K562 (cell line): Measurements from ENCODE around the gene NEK1.

Experiments
- CHD2 ChIP-seq: IDR thresholded peaks from 2 replicates; pipeline ENCODE4 v1.6.1; 2011; ENCODE audit warnings: low read depth, low read length
- EP300 ChIP-seq: IDR thresholded peaks from 2 replicates; pipeline ENCODE4 v1.6.1; 2012; ENCODE audit warnings: low read length, improper control_type of control experiment
- FOS ChIP-seq: IDR thresholded peaks from 3 replicates; pipeline ENCODE4 v1.6.1; 2011; ENCODE audit not compliant: insufficient read length; ENCODE audit errors: extremely low read depth
- GATA2 ChIP-seq: sonication (generic); formaldehyde crosslinking; IDR thresholded peaks from 2 replicates; pipeline ENCODE4 v1.4.0; 2020; ENCODE audit warnings: mild to moderate bottlenecking, missing genetic modification reagents
- MEF2A ChIP-seq: IDR thresholded peaks from 2 replicates; pipeline ENCODE4 v1.6.1; 2011; ENCODE audit warnings: low read depth, mild to moderate bottlenecking, low read length, moderate library complexity; ENCODE audit not compliant: control insufficient read depth
- POLR2A ChIP-seq: fragments of 450-650 bp; conservative IDR thresholded peaks from 2 replicates; pipeline ENCODE4 v1.6.1; 2016
- POLR2AphosphoS5 ChIP-seq: IDR thresholded peaks from 2 replicates; pipeline ENCODE4 v1.6.1; 2011; ENCODE audit warnings: mild to moderate bottlenecking, low read depth, low read length, moderate library complexity; ENCODE audit not compliant: control insufficient read depth, insufficient read depth
- RAD21 ChIP-seq, 2 experiments: fragments of 250-450 bp in 1 of 2; fragments of 450-650 bp in 1 of 2; sonication (Bioruptor Pico) in 1 of 2; formaldehyde crosslinking in 1 of 2; IDR thresholded peaks in 1 of 2; conservative IDR thresholded peaks in 1 of 2; 2 replicates each; pipeline versions ENCODE4 v1.4.0 to v1.8.0; 2020 to 2022; ENCODE audit warnings: mild to moderate bottlenecking in 2 of 2, moderate library complexity in 1 of 2
- STAG1 ChIP-seq: sonication (generic); formaldehyde crosslinking; IDR thresholded peaks from 2 replicates; pipeline ENCODE4 v1.5.0; 2020; ENCODE audit warnings: missing genetic modification reagents, borderline replicate concordance
- ZFX ChIP-seq: sonication (generic); formaldehyde crosslinking; IDR thresholded peaks from 2 replicates; pipeline ENCODE4 v1.8.0; 2022; ENCODE audit warnings: mild to moderate bottlenecking, missing genetic modification reagents, moderate library complexity
- TF ChIP-seq, protein P1 (sequence below), 3 experiments: IDR thresholded peaks in 2 of 3; conservative IDR thresholded peaks in 1 of 3; 2 replicates each; pipeline ENCODE4 v1.5.1; 2011 to 2012; ENCODE audit warnings: low read length in 3 of 3, mild to moderate bottlenecking in 3 of 3, control low read depth in 2 of 3, improper control_type of control experiment in 1 of 3, inconsistent platforms in 1 of 3, low read depth in 1 of 3, mixed read lengths in 1 of 3, moderate library complexity in 1 of 3; ENCODE audit not compliant: insufficient read depth in 2 of 3
- TF ChIP-seq, protein P2 (sequence below), 2 experiments: IDR thresholded peaks in 1 of 2; conservative IDR thresholded peaks in 1 of 2; 2 replicates each; pipeline ENCODE4 v1.6.1; 2016; ENCODE audit warnings: low read depth in 2 of 2, mild to moderate bottlenecking in 1 of 2, missing compliant biosample characterization in 1 of 2, missing genetic modification characterization in 1 of 2, moderate library complexity in 1 of 2

DNA sequence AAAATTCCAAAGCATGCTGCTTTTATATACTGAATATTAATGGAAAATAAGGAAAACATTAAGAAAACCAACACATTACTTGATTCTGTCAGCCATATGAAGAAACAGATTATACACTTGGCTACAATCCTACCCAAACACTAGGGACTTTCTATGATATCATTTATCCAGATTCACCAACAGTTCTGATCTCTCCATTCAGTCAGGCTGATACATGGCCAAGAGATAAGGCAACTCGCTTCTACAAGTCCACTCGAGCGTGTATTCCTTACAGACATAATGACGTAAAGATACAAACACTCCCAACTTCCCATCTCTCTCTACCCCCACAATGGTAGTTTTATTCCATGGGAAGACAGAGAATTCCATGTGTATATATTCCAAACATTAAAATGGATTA lies 44.5 kb downstream of the NEK1 start:
- TF ChIP-seq, protein P1, sequence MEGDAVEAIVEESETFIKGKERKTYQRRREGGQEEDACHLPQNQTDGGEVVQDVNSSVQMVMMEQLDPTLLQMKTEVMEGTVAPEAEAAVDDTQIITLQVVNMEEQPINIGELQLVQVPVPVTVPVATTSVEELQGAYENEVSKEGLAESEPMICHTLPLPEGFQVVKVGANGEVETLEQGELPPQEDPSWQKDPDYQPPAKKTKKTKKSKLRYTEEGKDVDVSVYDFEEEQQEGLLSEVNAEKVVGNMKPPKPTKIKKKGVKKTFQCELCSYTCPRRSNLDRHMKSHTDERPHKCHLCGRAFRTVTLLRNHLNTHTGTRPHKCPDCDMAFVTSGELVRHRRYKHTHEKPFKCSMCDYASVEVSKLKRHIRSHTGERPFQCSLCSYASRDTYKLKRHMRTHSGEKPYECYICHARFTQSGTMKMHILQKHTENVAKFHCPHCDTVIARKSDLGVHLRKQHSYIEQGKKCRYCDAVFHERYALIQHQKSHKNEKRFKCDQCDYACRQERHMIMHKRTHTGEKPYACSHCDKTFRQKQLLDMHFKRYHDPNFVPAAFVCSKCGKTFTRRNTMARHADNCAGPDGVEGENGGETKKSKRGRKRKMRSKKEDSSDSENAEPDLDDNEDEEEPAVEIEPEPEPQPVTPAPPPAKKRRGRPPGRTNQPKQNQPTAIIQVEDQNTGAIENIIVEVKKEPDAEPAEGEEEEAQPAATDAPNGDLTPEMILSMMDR (IDR thresholded peaks at IDR 0.05 in 2 of 3, conservative IDR thresholded peaks at IDR 0.05 in 1 of 3; ENCODE audit: insufficient read depth in 2 of 3, low read depth in 1 of 3, low read length in 3 of 3), result no peak
- TF ChIP-seq, protein P2, sequence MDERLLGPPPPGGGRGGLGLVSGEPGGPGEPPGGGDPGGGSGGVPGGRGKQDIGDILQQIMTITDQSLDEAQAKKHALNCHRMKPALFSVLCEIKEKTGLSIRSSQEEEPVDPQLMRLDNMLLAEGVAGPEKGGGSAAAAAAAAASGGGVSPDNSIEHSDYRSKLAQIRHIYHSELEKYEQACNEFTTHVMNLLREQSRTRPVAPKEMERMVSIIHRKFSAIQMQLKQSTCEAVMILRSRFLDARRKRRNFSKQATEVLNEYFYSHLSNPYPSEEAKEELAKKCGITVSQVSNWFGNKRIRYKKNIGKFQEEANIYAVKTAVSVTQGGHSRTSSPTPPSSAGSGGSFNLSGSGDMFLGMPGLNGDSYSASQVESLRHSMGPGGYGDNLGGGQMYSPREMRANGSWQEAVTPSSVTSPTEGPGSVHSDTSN (CRISPR knock-in tag; IDR thresholded peaks at IDR 0.05; ENCODE audit: low read depth), result no peak
- TF ChIP-seq, protein P2 (tag; conservative IDR thresholded peaks at IDR 0.05; ENCODE audit: low read depth), result no peak
- TF ChIP-seq POLR2A (no peak), ZFX (no peak), CHD2 (no peak), EP300 (no peak), GATA2 (no peak), MEF2A (no peak), STAG1 (CRISPR knock-in tag) (no peak), FOS (no peak), RAD21 (CRISPR knock-in tag; conservative IDR thresholded peaks at IDR 0.05 in 1 of 2, IDR thresholded peaks at IDR 0.05 in 1 of 2) (no peak), POLR2AphosphoS5 (no peak)
